Kidney tubule cell (primary cell): Measurements from ENCODE around the gene VTA1.
A peak's percentile ranks its signal among the peaks of the same experiment; 100 is the strongest.
"Not testable (repeated sequence)": the region's sequence is repeated elsewhere in the genome, so short reads cannot be mapped to it uniquely, and the experiment has no call there.

Experiments used
- DNase-seq: peaks from one replicate; pipeline ENCODE4 v3.0.0-alpha.2; 2018; ENCODE audit warnings: low spot score

VTA1 gene

GRCh38 chr6:142171351-142171750, 24.3 kb downstream of the VTA1 start:
- no peak for DNase-seq

DNA sequence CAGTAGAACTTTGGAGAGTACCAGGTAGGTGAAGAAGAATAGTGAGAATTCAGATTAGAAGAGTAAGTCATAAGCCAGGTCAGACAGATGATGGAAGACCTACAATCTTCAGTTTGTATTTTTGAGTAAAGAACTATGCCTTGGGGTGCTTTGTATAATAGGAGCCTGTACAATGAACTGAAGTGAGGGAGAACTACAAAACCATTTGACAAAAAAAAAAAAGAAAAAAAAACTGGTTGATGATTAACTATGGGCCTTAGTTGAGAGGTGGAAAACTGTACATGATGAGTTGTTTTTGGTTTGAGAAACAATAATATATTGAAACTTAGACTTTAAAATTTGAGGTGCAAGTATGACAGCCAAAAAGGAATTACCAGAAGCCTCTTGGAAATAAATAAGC, 25.7 kb downstream of the VTA1 start:
- DNase-seq, result no peak

- no peak for DNase-seq
These were observed 26.9 kb downstream of the VTA1 start for GRCh38 chr6:142173980-142174379.

- no peak for DNase-seq
These were observed 27.6 kb downstream of the VTA1 start for GRCh38 chr6:142174703-142175102.

DNA sequence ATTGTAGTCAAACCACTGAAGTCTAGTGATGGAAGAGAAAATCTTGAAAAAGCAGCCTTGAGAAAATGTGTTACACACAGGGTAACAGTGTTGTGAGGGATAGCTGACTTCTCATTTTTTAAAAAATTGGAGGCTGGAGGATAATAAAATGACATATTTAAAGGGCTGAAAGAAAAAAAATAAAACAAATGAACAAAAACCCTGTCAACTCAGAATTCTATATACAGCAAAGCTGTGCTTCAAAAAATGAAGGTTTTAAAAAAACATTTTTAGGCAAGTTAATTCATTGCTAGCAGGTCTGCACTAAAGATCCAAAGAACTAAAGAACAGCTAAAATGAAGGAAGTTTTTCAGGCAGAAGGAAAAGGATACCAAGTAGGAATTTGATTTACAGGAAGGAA, 31.1 kb downstream of the VTA1 start:
- DNase-seq, result no peak

DNA sequence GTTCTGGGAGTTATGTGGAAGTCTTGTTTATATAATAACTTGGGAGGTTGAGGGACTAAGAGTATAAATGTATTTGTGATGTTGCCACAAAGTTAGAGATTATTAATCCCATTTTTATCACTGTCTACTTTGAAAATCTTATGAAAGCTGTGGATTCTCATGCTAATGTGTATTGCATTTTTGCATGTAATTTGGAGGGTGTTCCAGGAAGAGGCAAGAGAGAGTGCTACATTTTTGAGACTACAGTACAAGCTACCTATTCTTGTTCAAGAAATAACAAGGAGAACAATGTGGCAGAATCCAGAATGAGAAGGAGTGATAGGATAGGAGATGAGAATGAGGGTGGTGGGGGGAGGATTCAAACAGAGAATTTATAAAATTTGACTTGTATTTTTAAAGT, 34.9 kb downstream of the VTA1 start:
- no peak for DNase-seq

DNA sequence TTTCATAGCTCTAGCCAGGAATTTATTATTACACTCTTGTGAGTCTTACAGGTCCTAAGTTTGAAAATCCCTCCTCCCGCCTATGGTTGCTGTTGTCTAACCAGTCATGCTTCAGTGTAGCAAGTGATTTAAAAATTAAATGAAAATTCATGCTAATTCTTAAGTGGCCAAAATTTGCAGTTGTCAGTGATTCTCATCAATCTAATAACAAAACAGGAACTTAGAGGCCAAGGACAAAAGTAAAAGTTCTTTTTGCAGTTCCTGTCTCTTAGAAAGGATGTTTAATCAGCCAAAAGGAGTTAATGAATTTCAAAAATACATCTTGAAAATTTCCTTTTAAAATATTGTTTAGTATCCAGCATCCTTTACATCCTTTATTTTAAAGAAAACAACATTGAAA, 36.3 kb downstream of the VTA1 start:
- DNase-seq, result no peak

- no peak for DNase-seq
These were observed 37.2 kb downstream of the VTA1 start for GRCh38 chr6:142184307-142184706.

- DNase-seq, result no peak
These were observed 38.6 kb downstream of the VTA1 start for GRCh38 chr6:142185641-142186040.

GRCh38 chr6:142187209-142187608, 40.1 kb downstream of the VTA1 start:
- DNase-seq, result no peak

DNA sequence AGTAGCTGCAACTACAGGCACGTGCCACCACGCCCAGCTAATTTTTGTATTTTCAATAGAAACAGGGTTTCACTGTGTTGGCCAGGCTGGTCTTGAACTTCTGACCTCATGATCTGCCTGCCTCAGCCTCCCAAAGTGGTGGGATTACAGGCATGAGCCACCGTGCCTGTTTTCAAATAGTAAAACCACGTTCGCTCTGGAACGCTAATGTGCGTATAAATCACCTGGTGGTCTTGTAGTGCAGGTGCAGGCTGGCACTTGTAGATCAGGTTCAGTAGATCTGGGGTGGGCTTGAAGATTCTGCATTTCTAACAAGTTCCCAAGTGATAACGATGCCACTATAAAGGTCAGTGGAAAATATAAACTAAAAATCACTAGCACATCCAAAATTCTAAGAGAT, 41.3 kb downstream of the VTA1 start:
- not testable (repeated sequence) for DNase-seq

- no peak for DNase-seq
These were observed 42.0 kb downstream of the VTA1 start for GRCh38 chr6:142189057-142189456.

- no peak for DNase-seq
These were observed 45.3 kb downstream of the VTA1 start for GRCh38 chr6:142192343-142192742.

DNA sequence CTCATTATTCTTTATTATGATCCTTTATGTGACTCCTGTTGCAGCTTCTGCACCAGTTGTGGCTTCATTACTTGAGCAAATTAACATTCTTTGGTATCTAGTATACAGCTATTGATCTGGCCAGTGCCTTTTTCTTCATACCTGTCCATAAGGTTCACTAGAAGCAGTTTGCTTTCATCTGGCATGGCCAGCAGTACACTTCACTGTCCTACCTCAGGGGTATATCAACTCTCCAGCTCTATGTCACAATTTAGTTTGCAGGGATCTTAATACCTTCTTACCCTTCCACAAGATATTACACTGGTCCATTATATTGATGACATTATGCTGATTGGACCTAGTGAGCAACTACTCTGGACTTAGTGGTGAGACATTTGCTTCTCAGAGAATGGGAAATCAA, 46.6 kb downstream of the VTA1 start:
- DNase-seq, result no peak

DNA sequence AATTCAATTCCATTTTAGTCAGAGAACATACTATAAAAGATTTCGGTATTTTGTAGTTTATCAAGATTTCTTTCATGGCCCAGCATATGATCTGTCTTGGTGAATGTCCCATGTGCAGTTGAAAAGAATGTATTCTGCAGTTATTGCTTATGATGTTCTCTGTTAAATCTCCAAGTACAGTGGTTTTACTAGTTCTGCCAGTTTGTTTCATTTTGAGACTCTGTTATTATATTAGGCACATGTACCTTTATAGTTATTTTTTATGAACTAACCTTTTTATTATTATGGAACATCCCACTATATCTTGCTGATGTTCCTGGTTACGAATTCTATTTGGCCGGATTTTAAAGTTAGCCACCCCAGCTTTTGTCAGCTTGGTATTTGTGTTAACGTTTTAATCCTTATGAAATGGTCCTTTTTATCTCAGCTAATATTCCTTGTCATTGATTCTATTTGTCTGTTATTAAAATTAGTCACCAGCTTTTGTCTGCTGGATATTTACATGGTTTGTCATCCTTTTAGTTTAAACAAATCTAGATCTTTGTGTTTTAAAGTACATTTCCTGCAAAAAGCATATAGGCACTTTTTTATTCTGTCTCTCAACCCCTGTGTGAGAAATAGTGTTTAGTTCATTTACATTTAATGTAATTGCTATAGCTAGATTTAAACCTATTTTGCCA, 48.9 kb downstream of the VTA1 start:
- DNase-seq, result no peak

GRCh38 chr6:142200846-142201628, 54.0 kb downstream of the VTA1 start:
- no peak for DNase-seq

DNA sequence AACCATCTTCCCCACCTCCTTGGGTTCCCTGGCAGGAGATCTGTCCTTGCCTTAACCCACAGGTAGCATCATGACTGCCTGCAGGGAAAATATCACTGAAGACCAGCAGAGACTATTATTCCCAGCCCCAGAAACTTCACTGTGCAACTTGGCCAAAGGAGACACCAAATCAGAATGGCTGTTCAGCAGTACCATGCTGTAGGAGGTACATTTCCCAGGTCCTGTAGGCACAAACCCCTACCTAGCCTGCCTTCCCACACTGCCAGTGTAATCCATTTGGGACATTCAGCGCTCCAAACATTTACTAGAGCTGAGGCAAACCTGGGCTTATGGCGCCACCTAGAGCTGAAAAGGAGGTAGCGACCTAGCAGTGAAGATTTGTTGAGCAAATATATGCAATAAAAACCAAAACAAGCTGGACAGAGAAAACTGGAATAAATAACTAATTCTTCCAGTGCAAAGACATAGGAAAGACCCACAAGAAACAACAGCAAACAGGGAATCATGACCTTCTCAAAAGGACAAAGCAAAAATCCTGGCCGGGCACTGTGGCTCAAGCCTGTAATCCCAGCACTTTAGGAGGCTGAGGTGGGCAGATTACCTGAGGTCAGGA, 60.3 kb downstream of the VTA1 start:
- peak; percentile 64 for DNase-seq

DNA sequence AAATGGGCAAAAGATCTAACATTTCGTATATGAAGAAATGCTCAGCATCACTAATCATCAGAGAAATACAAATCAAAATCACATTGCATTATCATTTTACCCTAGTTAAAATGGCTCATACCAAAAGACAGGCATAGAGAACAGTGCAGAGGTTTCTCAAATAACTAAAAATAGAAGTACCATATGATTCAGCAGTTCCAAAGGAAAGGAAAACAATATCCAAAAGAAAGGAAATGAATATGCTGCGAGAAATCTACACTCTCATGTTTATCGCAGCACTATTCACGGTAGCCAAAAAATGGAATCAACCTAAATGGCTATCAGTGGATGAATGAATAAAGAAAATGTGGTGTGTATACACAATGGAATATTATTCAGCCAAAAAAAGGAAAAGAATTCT, 63.5 kb downstream of the VTA1 start:
- no peak for DNase-seq

DNA sequence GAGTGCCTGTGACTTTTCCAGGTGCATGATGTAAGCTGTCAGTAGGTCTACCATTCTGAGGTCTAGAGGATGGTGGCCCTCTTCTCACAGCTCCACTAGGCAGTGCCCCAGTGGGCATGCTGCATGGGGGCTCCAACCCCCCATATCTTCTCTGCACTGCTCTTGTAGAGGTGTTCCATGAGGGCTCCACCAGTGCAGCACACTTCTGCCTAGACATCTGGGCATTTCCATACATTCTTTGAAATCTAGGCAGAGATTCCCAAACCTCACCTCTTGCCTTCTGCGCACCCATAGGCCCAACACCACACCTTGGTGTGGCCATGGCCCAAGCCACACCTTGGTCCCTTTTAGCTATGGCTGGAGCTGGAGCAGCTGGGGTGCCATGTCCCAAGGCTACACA, 66.3 kb downstream of the VTA1 start:
- DNase-seq, result no peak

- DNase-seq, result no peak
These were observed 71.4 kb downstream of the VTA1 start for GRCh38 chr6:142218446-142218845.

- DNase-seq, result peak; percentile 61
These were observed 75.0 kb downstream of the VTA1 start for GRCh38 chr6:142222022-142222421.

- no peak for DNase-seq
These were observed 76.9 kb downstream of the VTA1 start for GRCh38 chr6:142223938-142224337.

DNA sequence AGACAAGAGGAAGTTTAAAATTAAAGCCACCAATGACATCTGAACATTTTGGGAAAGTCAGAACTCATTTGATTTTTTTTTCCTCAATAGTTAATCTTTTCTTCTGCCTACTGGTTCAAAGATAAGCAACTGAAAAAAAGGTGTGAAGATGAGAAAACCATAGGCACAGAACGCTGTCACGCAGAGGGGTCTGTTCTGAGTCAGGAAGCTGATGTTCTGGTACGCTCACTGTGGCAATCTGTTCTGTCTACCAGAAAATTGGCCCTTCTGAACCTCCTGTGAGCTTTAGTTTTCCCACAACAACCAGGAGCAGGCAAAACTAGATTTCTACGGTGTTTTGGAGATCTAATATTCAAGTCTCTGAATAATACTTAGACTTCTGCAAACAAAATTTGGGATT, 78.1 kb downstream of the VTA1 start:
- no peak for DNase-seq
